Retinal pigment epithelial cell (primary cell): ENCODE measurements around the gene PTGFRN.
A peak's percentile ranks its signal among the peaks of the same experiment; 100 is the strongest.

ENCODE experiments used
- DNase-seq: peaks from one replicate; pipeline ENCODE4 v3.0.0-alpha.2; 2010; ENCODE audit warnings: low read depth
- H3K4me3 ChIP-seq: 2 replicates; pipeline ENCODE4 v1.5.1; 2011; ENCODE audit warnings: mild to moderate bottlenecking, low read length, control low read depth, moderate library complexity
- TF ChIP-seq, protein P1 (sequence below): conservative IDR thresholded peaks from 2 replicates; pipeline ENCODE4 v1.5.1; 2011; ENCODE audit warnings: low read depth, low read length, control low read depth, inconsistent platforms

The PTGFRN gene

GRCh38 chr1:116947092-116947860, 37.6 kb downstream of the PTGFRN start:
- DNase-seq = no peak
- H3K4me3 ChIP-seq = no peak overlapping the region
- TF ChIP-seq, protein P1, sequence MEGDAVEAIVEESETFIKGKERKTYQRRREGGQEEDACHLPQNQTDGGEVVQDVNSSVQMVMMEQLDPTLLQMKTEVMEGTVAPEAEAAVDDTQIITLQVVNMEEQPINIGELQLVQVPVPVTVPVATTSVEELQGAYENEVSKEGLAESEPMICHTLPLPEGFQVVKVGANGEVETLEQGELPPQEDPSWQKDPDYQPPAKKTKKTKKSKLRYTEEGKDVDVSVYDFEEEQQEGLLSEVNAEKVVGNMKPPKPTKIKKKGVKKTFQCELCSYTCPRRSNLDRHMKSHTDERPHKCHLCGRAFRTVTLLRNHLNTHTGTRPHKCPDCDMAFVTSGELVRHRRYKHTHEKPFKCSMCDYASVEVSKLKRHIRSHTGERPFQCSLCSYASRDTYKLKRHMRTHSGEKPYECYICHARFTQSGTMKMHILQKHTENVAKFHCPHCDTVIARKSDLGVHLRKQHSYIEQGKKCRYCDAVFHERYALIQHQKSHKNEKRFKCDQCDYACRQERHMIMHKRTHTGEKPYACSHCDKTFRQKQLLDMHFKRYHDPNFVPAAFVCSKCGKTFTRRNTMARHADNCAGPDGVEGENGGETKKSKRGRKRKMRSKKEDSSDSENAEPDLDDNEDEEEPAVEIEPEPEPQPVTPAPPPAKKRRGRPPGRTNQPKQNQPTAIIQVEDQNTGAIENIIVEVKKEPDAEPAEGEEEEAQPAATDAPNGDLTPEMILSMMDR = no peak

DNA sequence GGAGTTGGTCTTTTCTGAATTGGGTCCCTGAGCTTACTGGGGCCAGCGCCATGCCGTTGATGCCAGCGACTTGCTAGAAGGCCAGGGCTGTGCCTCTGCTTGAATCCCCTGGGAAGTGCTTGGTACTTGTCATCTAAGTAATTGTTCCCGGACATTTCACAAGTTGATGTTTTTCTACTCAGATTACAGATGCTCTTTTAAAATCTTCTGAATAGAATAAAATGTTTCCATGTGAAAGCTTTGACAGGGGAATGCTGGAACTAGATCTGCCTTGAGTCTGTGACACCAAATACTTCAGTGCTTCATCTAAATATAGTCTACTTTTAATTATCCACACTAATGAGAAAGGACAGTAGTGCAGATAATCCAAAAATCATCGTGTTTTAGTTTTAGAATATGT, 38.3 kb downstream of the PTGFRN start:
- no peak for DNase-seq
- TF ChIP-seq, protein P1 = no peak

GRCh38 chr1:116948642-116949041, 38.9 kb downstream of the PTGFRN start:
- TF ChIP-seq, protein P1 = no peak
- no peak for DNase-seq
- no peak overlapping the region for H3K4me3 ChIP-seq

More for the DNA sequence above, 38.3 kb downstream of the PTGFRN start:
- H3K4me3 ChIP-seq = no peak overlapping the region

- H3K4me3 ChIP-seq = no peak overlapping the region
- TF ChIP-seq, protein P1 = no peak
- no peak for DNase-seq
Observed at GRCh38 chr1:116949213-116949985, 39.7 kb downstream of the PTGFRN start.

- TF ChIP-seq, protein P1 = no peak
- H3K4me3 ChIP-seq = no peak overlapping the region
Observed at GRCh38 chr1:116950517-116951199, 40.9 kb downstream of the PTGFRN start.

DNA sequence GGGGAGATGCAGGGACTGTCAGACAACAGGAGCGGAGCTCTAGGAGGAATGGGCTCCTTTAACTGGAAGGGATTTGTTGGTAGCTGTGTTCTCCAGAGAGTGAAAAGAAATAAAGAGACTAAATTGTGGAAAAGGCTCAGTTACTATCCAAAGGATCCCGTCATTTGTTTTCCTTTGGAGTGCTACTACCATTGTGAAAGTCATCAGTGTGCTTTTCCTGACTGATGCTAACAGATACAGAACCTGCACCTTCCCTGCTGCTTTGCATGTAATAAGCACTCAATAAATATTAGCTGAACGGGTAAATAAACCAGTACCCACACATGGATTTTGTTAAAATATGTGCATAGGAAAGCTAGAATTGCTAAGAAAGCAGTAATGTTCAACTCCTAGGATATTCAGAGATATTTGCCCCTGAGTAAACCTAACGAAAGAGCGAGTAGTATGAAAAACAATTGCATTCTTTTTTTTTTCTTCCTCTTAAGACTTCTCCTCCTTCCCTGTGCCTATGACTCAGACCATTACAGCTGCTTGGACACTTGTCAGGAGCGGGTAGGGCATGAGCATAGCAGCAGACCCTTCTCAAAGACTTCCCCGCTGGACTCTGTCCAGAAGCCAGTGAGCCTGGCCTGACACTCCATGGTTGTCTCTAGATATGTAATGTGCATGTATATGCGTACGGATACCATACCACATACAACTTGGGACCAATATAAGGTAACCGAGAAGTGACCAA, 41.7 kb downstream of the PTGFRN start:
- no peak overlapping the region for H3K4me3 ChIP-seq
- DNase-seq = peak; percentile 58
- TF ChIP-seq, protein P1 = no peak

More at GRCh38 chr1:116950517-116951199, 40.9 kb downstream of the PTGFRN start:
- DNase-seq = no peak
